Measurements from ENCODE around the gene STAC3.

STAC3 gene

DNA sequence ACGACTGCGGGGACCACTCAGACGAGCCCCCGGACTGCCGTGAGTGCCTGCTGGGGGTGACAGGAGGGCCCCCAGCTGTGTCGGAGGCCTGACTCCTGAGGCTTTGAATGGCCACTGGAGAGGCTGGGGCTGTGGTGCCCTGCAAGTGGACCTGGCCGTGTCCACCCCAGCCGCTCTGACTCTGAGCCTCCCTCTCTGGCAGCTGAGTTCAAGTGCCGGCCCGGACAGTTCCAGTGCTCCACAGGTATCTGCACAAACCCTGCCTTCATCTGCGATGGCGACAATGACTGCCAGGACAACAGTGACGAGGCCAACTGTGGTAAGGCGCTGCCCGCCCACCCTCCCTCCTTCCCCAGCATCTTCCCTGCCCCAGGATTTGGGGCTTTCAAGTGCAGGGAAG lies 50.5 kb downstream of the STAC3 start:
- Histone ChIP-seq H3K27me3 (ENCODE audit: control insufficient read depth, insufficient read depth, low read length) (no peaks in the 10 kb centered on the region), H3K9me3 (ENCODE audit: control insufficient read depth, insufficient read depth, low read length) (no peaks in the 10 kb centered on the region), H3K9ac (ENCODE audit: low read depth, low read length) (no peak overlapping the region), H3K36me3 (ENCODE audit: control insufficient read depth, insufficient read depth, low read length) (peaks cover 96% of the 10 kb centered on the region), H3K4me3 (ENCODE audit: low read depth, low read length) (no peak overlapping the region), H3K4me1 (ENCODE audit: control insufficient read depth, insufficient read depth, low read length) (no peaks in the 10 kb centered on the region)

DNA sequence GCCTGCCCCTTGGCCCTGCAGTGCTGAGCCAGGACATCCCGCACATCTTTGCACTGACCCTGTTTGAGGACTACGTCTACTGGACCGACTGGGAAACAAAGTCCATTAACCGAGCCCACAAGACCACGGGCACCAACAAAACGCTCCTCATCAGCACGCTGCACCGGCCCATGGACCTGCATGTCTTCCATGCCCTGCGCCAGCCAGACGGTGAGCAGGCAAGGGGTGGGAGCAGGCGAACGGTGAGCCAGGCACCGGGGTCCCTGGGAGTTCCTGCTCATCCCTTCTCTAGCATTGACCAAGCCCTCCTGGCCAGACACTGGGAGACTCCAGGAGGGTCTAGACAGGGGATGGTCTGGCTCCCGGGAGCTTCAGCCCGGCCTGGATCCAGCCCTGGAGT lies 51.8 kb downstream of the STAC3 start:
- Histone ChIP-seq H3K4me3 (ENCODE audit: low read depth, low read length) (no peak overlapping the region), H3K9ac (ENCODE audit: low read depth, low read length) (no peak overlapping the region), H3K27me3 (ENCODE audit: control insufficient read depth, insufficient read depth, low read length) (no peaks in the 10 kb centered on the region), H3K9me3 (ENCODE audit: control insufficient read depth, insufficient read depth, low read length) (no peaks in the 10 kb centered on the region), H3K36me3 (ENCODE audit: control insufficient read depth, insufficient read depth, low read length) (peaks cover 96% of the 10 kb centered on the region), H3K4me1 (ENCODE audit: control insufficient read depth, insufficient read depth, low read length) (no peaks in the 10 kb centered on the region)

DNA sequence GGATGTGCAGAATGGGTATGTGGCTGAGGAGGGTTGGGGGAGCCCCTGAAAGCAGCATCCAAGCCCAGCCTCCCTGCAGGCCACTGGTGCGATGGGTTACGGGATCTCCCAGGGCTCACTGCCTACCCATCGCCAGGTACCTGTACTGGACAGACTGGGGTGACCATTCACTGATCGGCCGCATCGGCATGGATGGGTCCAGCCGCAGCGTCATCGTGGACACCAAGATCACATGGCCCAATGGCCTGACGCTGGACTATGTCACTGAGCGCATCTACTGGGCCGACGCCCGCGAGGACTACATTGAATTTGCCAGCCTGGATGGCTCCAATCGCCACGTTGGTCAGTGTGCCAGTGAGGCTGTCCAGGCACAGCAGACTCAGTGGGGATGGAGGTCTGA lies 52.7 kb downstream of the STAC3 start:
- Histone ChIP-seq H3K27me3 (ENCODE audit: control insufficient read depth, insufficient read depth, low read length) (no peaks in the 10 kb centered on the region), H3K4me3 (ENCODE audit: low read depth, low read length) (no peak overlapping the region), H3K36me3 (ENCODE audit: control insufficient read depth, insufficient read depth, low read length) (peaks cover 96% of the 10 kb centered on the region), H3K9ac (ENCODE audit: low read depth, low read length) (no peak overlapping the region), H3K9me3 (ENCODE audit: control insufficient read depth, insufficient read depth, low read length) (no peaks in the 10 kb centered on the region), H3K4me1 (ENCODE audit: control insufficient read depth, insufficient read depth, low read length) (no peaks in the 10 kb centered on the region)

DNA sequence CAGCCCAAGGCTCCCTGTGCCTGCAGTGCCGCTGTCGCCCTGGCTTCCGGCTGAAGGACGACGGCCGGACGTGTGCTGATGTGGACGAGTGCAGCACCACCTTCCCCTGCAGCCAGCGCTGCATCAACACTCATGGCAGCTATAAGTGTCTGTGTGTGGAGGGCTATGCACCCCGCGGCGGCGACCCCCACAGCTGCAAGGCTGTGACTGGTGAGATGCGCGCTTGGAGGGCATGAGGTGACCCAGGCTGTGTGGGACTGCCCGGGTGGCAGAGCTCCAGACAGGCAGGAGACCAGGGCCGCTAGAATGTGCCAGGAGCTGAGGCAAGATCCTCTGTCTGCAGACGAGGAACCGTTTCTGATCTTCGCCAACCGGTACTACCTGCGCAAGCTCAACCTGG lies 54.0 kb downstream of the STAC3 start:
- H3K9ac ChIP-seq (ENCODE audit: low read depth, low read length) = no peak overlapping the region
- no peaks in the 10 kb centered on the region for H3K9me3 ChIP-seq (ENCODE audit: control insufficient read depth, insufficient read depth, low read length)
- peaks cover 96% of the 10 kb centered on the region for H3K36me3 ChIP-seq (ENCODE audit: control insufficient read depth, insufficient read depth, low read length)
- no peak overlapping the region for H3K4me3 ChIP-seq (ENCODE audit: low read depth, low read length)
- no peaks in the 10 kb centered on the region for H3K4me1 ChIP-seq (ENCODE audit: control insufficient read depth, insufficient read depth, low read length)
- no peaks in the 10 kb centered on the region for H3K27me3 ChIP-seq (ENCODE audit: control insufficient read depth, insufficient read depth, low read length)

DNA sequence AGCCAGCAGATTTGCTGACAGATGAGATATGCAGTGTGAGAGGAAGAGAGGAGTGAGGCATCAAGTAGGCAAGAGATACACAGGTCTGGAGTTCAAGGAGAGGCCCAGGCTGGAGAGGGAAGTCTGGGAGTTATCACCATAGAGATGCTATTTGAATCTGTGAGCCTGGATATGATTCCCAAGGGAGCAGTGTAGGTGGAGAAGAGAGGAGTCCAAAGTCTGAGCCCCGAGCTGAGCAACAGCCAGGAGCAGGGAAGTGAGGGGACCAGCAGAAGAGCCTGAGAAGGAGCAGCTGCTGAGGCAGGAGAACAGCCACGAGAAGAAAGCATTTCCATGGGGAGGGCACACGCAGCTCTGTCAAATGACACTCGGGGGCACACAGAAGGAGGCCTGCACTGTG lies 54.5 kb downstream of the STAC3 start:
- H3K4me3 ChIP-seq (ENCODE audit: low read depth, low read length) = no peak overlapping the region
- H3K36me3 ChIP-seq (ENCODE audit: control insufficient read depth, insufficient read depth, low read length) = peaks cover 96% of the 10 kb centered on the region
- no peaks in the 10 kb centered on the region for H3K9me3 ChIP-seq (ENCODE audit: control insufficient read depth, insufficient read depth, low read length)
- no peak overlapping the region for H3K9ac ChIP-seq (ENCODE audit: low read depth, low read length)
- H3K4me1 ChIP-seq (ENCODE audit: control insufficient read depth, insufficient read depth, low read length) = no peaks in the 10 kb centered on the region
- H3K27me3 ChIP-seq (ENCODE audit: control insufficient read depth, insufficient read depth, low read length) = no peaks in the 10 kb centered on the region

DNA sequence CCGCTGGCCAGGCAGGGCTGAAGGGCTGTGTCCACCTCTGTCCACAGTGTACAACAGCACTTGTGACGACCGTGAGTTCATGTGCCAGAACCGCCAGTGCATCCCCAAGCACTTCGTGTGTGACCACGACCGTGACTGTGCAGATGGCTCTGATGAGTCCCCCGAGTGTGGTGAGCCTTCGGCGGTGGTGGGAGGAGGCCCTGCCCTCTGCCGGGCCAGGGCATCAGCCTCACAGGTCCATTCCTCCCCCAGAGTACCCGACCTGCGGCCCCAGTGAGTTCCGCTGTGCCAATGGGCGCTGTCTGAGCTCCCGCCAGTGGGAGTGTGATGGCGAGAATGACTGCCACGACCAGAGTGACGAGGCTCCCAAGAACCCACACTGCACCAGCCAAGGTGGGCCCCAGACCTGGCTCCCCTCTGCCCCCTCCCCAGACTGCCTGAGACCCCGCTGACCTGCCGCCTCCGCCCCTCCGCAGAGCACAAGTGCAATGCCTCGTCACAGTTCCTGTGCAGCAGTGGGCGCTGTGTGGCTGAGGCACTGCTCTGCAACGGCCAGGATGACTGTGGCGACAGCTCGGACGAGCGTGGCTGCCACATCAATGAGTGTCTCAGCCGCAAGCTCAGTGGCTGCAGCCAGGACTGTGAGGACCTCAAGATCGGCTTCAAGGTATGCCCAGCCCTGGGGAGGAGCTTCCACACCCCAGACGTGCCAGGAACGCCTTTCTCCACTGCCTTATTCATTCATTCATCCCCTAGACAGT lies 55.2 kb downstream of the STAC3 start:
- H3K27me3 ChIP-seq (ENCODE audit: control insufficient read depth, insufficient read depth, low read length) = no peaks in the 10 kb centered on the region
- H3K9me3 ChIP-seq (ENCODE audit: control insufficient read depth, insufficient read depth, low read length) = no peaks in the 10 kb centered on the region
- no peak overlapping the region for H3K9ac ChIP-seq (ENCODE audit: low read depth, low read length)
- H3K4me1 ChIP-seq (ENCODE audit: control insufficient read depth, insufficient read depth, low read length) = no peaks in the 10 kb centered on the region
- H3K4me3 ChIP-seq (ENCODE audit: low read depth, low read length) = no peak overlapping the region
- H3K36me3 ChIP-seq (ENCODE audit: control insufficient read depth, insufficient read depth, low read length) = peaks cover 98% of the 10 kb centered on the region

DNA sequence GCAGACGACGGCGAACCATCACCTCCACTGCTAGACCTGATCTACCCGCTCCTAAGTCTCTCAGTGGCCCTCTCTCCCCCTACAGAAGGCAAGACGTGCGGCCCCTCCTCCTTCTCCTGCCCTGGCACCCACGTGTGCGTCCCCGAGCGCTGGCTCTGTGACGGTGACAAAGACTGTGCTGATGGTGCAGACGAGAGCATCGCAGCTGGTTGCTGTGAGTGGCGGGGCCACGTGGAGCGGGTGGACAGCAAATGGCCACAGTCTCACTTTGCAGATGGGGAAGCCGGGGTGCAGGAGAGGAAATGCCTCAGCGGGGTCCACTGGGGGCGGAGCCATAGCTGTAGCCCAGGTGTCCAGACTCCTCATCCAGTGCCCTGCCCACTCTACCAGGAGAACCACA lies 55.8 kb downstream of the STAC3 start:
- H3K4me1 ChIP-seq (ENCODE audit: control insufficient read depth, insufficient read depth, low read length) = no peaks in the 10 kb centered on the region
- no peak overlapping the region for H3K9ac ChIP-seq (ENCODE audit: low read depth, low read length)
- no peak overlapping the region for H3K4me3 ChIP-seq (ENCODE audit: low read depth, low read length)
- H3K27me3 ChIP-seq (ENCODE audit: control insufficient read depth, insufficient read depth, low read length) = no peaks in the 10 kb centered on the region
- peaks cover 99% of the 10 kb centered on the region for H3K36me3 ChIP-seq (ENCODE audit: control insufficient read depth, insufficient read depth, low read length)
- H3K9me3 ChIP-seq (ENCODE audit: control insufficient read depth, insufficient read depth, low read length) = no peaks in the 10 kb centered on the region

DNA sequence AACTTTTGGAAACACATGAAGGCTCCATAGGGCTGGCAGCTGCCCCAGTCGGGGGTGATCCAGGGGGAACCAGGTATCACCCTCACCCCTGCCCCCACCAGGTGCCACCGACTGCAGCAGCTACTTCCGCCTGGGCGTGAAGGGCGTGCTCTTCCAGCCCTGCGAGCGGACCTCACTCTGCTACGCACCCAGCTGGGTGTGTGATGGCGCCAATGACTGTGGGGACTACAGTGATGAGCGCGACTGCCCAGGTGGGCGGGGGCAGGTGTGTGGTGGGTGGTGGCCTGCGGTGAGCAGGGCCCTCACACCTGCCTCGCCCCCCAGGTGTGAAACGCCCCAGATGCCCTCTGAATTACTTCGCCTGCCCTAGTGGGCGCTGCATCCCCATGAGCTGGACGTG lies 56.7 kb downstream of the STAC3 start:
- Histone ChIP-seq H3K4me3 (ENCODE audit: low read depth, low read length) (no peak overlapping the region), H3K9ac (ENCODE audit: low read depth, low read length) (no peak overlapping the region), H3K27me3 (ENCODE audit: control insufficient read depth, insufficient read depth, low read length) (no peaks in the 10 kb centered on the region), H3K4me1 (ENCODE audit: control insufficient read depth, insufficient read depth, low read length) (no peaks in the 10 kb centered on the region), H3K9me3 (ENCODE audit: control insufficient read depth, insufficient read depth, low read length) (no peaks in the 10 kb centered on the region), H3K36me3 (ENCODE audit: control insufficient read depth, insufficient read depth, low read length) (peaks cover 100% of the 10 kb centered on the region)

DNA sequence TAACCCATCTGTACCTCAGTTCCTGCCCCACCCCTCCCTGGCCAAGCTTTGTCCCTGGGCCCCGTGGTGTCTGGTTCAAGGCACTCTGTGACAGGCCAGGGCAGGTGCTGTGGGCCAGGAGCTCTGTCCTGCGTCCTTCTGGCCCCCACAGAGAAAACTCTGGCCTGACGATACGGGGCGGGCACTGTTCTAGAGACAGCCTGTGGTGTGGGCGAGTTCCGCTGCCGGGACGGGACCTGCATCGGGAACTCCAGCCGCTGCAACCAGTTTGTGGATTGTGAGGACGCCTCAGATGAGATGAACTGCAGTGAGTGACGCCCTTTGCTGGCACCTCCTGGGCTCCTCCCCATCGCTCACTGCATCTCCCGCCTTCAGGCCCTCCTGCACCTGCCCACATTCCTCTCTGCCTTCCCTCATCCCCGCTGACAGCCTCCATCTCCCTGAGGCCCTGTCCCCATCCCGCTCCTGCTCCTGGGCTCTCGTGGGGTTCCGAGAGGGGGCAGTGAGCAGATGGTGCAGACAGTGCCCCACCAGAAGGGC lies 57.2 kb downstream of the STAC3 start:
- Histone ChIP-seq H3K4me3 (ENCODE audit: low read depth, low read length) (no peak overlapping the region), H3K4me1 (ENCODE audit: control insufficient read depth, insufficient read depth, low read length) (no peaks in the 10 kb centered on the region), H3K9me3 (ENCODE audit: control insufficient read depth, insufficient read depth, low read length) (no peaks in the 10 kb centered on the region), H3K36me3 (ENCODE audit: control insufficient read depth, insufficient read depth, low read length) (peaks cover 100% of the 10 kb centered on the region), H3K27me3 (ENCODE audit: control insufficient read depth, insufficient read depth, low read length) (no peaks in the 10 kb centered on the region), H3K9ac (ENCODE audit: low read depth, low read length) (no peak overlapping the region)
